ENCODE results near the gene CCT5. TPM values are rescaled to one million over a fixed set of nuclear protein-coding genes. Genes with fewer than 3 reads are reported as not detected.
A peak's percentile ranks its signal among the peaks of the same experiment; 100 is the strongest.
"Not testable (repeated sequence)": the region's sequence is repeated elsewhere in the genome, so short reads cannot be mapped to it uniquely, and the experiment has no call there.

Gene CCT5
- total and polyA plus RNA-seq, 4 donors, result 201 to 261 (median 202) TPM

DNA sequence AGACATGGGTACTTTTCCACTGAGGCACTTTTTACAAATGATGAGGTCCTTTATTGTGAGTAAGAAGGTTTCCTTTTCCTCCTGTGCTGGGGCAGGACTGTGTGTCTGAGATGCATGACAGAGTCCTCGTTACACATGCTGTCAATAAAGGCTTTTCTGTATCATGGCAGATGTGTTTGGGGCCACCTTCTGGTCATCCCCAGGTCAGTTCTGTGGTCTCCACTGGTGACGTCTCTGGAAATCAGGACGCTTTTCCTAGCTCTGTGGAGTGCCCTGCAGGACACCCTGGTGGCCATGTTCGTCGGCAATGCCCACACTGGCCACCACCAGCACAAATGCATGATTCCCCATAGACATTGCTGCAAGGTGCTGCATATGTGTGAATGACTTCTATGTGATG, 54.9 kb downstream of the CCT5 start:
- no peaks in the 10 kb centered on the region for H3K36me3 ChIP-seq (ENCODE audit: control insufficient read depth, insufficient read depth, low read length)
- H3K27ac ChIP-seq (ENCODE audit: low read depth, low read length), result no peak overlapping the region
- DNase-seq (ENCODE audit: low read depth in 4 of 6, low spot score in 6 of 6), result no peak
- no peaks in the 10 kb centered on the region for H3K9me3 ChIP-seq (ENCODE audit: control insufficient read depth, insufficient read depth, low read length)
- H3K4me1 ChIP-seq (ENCODE audit: control insufficient read depth, insufficient read depth, low read length), result peaks cover 15% of the 10 kb centered on the region
- H3K4me3 ChIP-seq (ENCODE audit: low read depth, low read length), result no peak overlapping the region
- 89% methylated on average over 3 of the region's 5 CpGs for WGBS (ENCODE audit: insufficient coverage)
- H3K27me3 ChIP-seq (ENCODE audit: control insufficient read depth, insufficient read depth, low read length), result no peaks in the 10 kb centered on the region

DNA sequence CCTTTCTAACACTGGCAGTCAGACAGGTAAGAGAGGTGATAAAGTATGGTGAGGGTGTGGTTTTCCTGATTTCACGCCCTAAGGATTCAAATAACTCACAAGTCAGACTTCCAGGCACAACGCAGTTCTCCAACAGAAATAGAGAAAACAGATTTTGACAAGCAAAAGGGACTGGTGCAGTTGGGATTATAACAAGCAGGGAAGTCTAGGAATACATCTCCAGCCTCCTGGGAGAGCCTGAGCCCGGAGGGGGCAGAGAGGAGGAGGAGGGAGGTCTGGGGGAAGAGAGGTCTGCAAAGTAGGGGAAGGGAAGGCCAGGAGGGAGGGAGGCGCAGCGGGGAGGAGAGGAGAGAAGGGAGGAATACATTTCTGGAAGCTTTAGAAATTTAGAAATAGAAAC, 56.0 kb downstream of the CCT5 start:
- no peaks in the 10 kb centered on the region for H3K9me3 ChIP-seq (ENCODE audit: control insufficient read depth, insufficient read depth, low read length)
- H3K27ac ChIP-seq (ENCODE audit: low read depth, low read length), result peak overlapping the region; percentile 35
- H3K27me3 ChIP-seq (ENCODE audit: control insufficient read depth, insufficient read depth, low read length), result no peaks in the 10 kb centered on the region
- peak overlapping the region; percentile 54 for H3K4me3 ChIP-seq (ENCODE audit: low read depth, low read length)
- H3K4me1 ChIP-seq (ENCODE audit: control insufficient read depth, insufficient read depth, low read length), result peaks cover 15% of the 10 kb centered on the region
- DNase-seq (ENCODE audit: low read depth in 4 of 6, low spot score in 6 of 6), result no peak
- WGBS (ENCODE audit: insufficient coverage), result 61% methylated on average over 3 of the region's 5 CpGs
- H3K36me3 ChIP-seq (ENCODE audit: control insufficient read depth, insufficient read depth, low read length), result no peaks in the 10 kb centered on the region

DNA sequence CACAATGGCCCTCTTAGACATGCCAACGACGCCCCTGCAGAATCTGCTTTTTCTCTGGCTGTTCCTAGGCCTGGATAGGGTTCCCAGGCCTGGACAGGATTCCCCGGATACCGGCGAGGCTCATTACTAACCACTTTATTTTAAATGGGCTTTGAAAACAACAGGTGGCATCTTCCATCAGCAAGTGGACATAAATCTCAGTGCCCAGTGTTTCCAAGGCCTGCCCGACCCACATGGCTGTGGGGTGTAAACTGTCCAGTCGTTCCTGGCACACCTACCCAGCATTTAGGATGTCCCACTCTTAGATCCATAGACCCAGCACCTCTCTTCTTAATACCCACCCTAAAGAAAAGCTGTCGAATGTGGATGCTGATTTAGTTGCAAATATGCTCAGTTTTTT, 56.7 kb downstream of the CCT5 start:
- 44% methylated on average over 7 of the region's 8 CpGs for WGBS (ENCODE audit: insufficient coverage)
- Histone ChIP-seq H3K4me1 (ENCODE audit: control insufficient read depth, insufficient read depth, low read length) (peaks cover 14% of the 10 kb centered on the region), H3K9me3 (ENCODE audit: control insufficient read depth, insufficient read depth, low read length) (no peaks in the 10 kb centered on the region), H3K4me3 (ENCODE audit: low read depth, low read length) (peak overlapping the region; percentile 54), H3K36me3 (ENCODE audit: control insufficient read depth, insufficient read depth, low read length) (no peaks in the 10 kb centered on the region), H3K27ac (ENCODE audit: low read depth, low read length) (peak overlapping the region; percentile 35), H3K27me3 (ENCODE audit: control insufficient read depth, insufficient read depth, low read length) (no peaks in the 10 kb centered on the region)
- no peak for DNase-seq (ENCODE audit: low read depth in 4 of 6, low spot score in 6 of 6)

- Histone ChIP-seq H3K36me3 (ENCODE audit: control insufficient read depth, insufficient read depth, low read length) (no peaks in the 10 kb centered on the region), H3K27ac (ENCODE audit: low read depth, low read length) (peak within 1 kb of the TSS; percentile 44), H3K9me3 (ENCODE audit: control insufficient read depth, insufficient read depth, low read length) (no peaks in the 10 kb centered on the region), H3K27me3 (ENCODE audit: control insufficient read depth, insufficient read depth, low read length) (no peaks in the 10 kb centered on the region), H3K4me3 (ENCODE audit: low read depth, low read length) (peak within 1 kb of the TSS; percentile 54), H3K4me1 (ENCODE audit: control insufficient read depth, insufficient read depth, low read length) (peaks cover 8% of the 10 kb centered on the region)
- peak in 2 of 6 donors; percentile 76 to 78 for DNase-seq (ENCODE audit: low read depth in 4 of 6, low spot score in 6 of 6)
- under 1% methylated on average over 52 of the region's 56 CpGs for WGBS (ENCODE audit: insufficient coverage)
These were observed 57.4 kb downstream of the CCT5 start, which contains the start of gene CMBL for GRCh38 chr5:10307206-10308148. TSS of gene CMBL (minus strand) at chr5:10307902. CDS start at chr5:10290762, 17,140 bp downstream.

GRCh38 chr5:10308844-10309243, 58.8 kb downstream of the CCT5 start:
- DNase-seq (ENCODE audit: low read depth in 4 of 6, low spot score in 6 of 6), result no peak
- Histone ChIP-seq H3K4me1 (ENCODE audit: control insufficient read depth, insufficient read depth, low read length) (peaks cover 8% of the 10 kb centered on the region), H3K27me3 (ENCODE audit: control insufficient read depth, insufficient read depth, low read length) (no peaks in the 10 kb centered on the region), H3K9me3 (ENCODE audit: control insufficient read depth, insufficient read depth, low read length) (no peaks in the 10 kb centered on the region), H3K4me3 (ENCODE audit: low read depth, low read length) (no peak overlapping the region), H3K36me3 (ENCODE audit: control insufficient read depth, insufficient read depth, low read length) (no peaks in the 10 kb centered on the region), H3K27ac (ENCODE audit: low read depth, low read length) (no peak overlapping the region)
- WGBS (ENCODE audit: insufficient coverage), result 94% methylated on average over 5 of the region's 6 CpGs

- no peak overlapping the region for H3K4me3 ChIP-seq (ENCODE audit: low read depth, low read length)
- H3K4me1 ChIP-seq (ENCODE audit: control insufficient read depth, insufficient read depth, low read length), result peaks cover 8% of the 10 kb centered on the region
- H3K9me3 ChIP-seq (ENCODE audit: control insufficient read depth, insufficient read depth, low read length), result no peaks in the 10 kb centered on the region
- H3K27me3 ChIP-seq (ENCODE audit: control insufficient read depth, insufficient read depth, low read length), result no peaks in the 10 kb centered on the region
- H3K27ac ChIP-seq (ENCODE audit: low read depth, low read length), result no peak overlapping the region
- peak in 2 of 6 donors; percentile 3 to 57 for DNase-seq (ENCODE audit: low read depth in 4 of 6, low spot score in 6 of 6)
- 74% methylated on average over 4 of the region's 8 CpGs for WGBS (ENCODE audit: insufficient coverage)
- H3K36me3 ChIP-seq (ENCODE audit: control insufficient read depth, insufficient read depth, low read length), result no peaks in the 10 kb centered on the region
These were observed 60.1 kb downstream of the CCT5 start for GRCh38 chr5:10310066-10310779.

DNA sequence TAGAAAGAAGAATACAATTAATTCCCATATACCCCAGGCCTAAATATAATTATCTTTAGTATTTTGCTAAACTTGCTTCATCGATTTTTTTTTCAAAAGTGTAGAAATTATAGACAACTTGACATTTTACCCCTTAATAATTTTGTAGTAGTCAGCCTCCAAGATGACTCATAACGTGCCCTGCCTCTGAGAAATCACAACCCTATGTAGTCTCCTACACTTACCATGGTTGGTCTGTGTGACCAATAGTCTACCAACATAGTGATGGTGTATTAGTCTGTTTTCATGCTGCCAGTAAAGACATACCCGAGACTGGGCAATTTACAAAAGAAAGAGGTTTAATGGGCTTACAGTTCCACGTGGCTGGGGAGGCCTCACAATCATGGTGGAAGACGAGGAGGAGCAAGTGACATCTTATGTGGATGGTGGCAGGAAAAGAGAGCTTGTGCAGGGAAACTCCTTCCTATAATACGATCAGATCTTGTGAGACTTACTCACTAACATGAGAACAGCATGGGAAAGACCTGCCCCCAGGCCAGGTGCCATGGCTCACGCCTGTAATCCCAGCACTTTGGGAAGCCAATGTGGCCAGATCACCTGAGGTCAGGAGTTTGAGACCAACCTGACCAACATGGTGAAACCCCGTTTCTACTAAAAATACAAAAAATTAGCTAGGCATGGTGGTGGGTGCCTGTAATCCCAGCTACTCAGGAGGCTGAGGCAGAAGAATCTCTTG, 60.9 kb downstream of the CCT5 start:
- not testable (repeated sequence) for H3K9me3 ChIP-seq (ENCODE audit: control insufficient read depth, insufficient read depth, low read length); H3K36me3 ChIP-seq (ENCODE audit: control insufficient read depth, insufficient read depth, low read length); H3K4me3 ChIP-seq (ENCODE audit: low read depth, low read length); DNase-seq (ENCODE audit: low read depth in 4 of 6, low spot score in 6 of 6); H3K27ac ChIP-seq (ENCODE audit: low read depth, low read length); H3K27me3 ChIP-seq (ENCODE audit: control insufficient read depth, insufficient read depth, low read length); H3K4me1 ChIP-seq (ENCODE audit: control insufficient read depth, insufficient read depth, low read length)
- 80% methylated on average over 4 of the region's 8 CpGs for WGBS (ENCODE audit: insufficient coverage)

- peaks cover 2% of the 10 kb centered on the region for H3K4me1 ChIP-seq (ENCODE audit: control insufficient read depth, insufficient read depth, low read length)
- WGBS (ENCODE audit: insufficient coverage), result 83% methylated on average over 8 of the region's 10 CpGs
- no peaks in the 10 kb centered on the region for H3K9me3 ChIP-seq (ENCODE audit: control insufficient read depth, insufficient read depth, low read length)
- H3K36me3 ChIP-seq (ENCODE audit: control insufficient read depth, insufficient read depth, low read length), result no peaks in the 10 kb centered on the region
- no peak overlapping the region for H3K4me3 ChIP-seq (ENCODE audit: low read depth, low read length)
- H3K27ac ChIP-seq (ENCODE audit: low read depth, low read length), result no peak overlapping the region
- H3K27me3 ChIP-seq (ENCODE audit: control insufficient read depth, insufficient read depth, low read length), result no peaks in the 10 kb centered on the region
- no peak for DNase-seq (ENCODE audit: low read depth in 4 of 6, low spot score in 6 of 6)
These were observed 61.7 kb downstream of the CCT5 start for GRCh38 chr5:10311595-10312425.

DNA sequence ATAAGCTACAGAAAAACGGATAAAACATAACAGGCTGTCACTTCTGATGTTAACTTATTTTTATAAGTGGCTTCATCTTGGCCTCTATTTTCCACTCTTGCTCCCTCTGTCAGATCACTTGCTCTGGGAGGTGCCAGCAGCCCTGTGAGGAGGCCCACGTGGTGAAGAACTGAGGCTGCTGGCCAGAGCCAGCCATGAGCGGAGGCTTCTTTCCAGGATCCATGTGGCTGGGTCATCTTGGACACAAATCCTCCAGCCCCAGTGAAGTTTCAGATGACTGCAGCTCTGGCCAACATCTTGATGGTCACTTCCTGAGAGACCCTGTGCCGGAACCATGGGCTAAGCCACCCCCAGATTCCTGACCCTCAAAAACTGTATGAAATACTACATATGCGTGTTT, 65.1 kb downstream of the CCT5 start:
- Histone ChIP-seq H3K27ac (ENCODE audit: low read depth, low read length) (no peak overlapping the region), H3K9me3 (ENCODE audit: control insufficient read depth, insufficient read depth, low read length) (no peaks in the 10 kb centered on the region), H3K36me3 (ENCODE audit: control insufficient read depth, insufficient read depth, low read length) (no peaks in the 10 kb centered on the region), H3K4me3 (ENCODE audit: low read depth, low read length) (no peak overlapping the region), H3K27me3 (ENCODE audit: control insufficient read depth, insufficient read depth, low read length) (no peaks in the 10 kb centered on the region), H3K4me1 (ENCODE audit: control insufficient read depth, insufficient read depth, low read length) (no peaks in the 10 kb centered on the region)
- WGBS (ENCODE audit: insufficient coverage), result 79% methylated on average over 2 of the region's 5 CpGs
- DNase-seq (ENCODE audit: low read depth in 4 of 6, low spot score in 6 of 6), result no peak

Data from spinal cord (tissue), 10 donors.